Endothelial cell (in vitro differentiated cells): ENCODE results near the gene DZANK1. TPM values are rescaled to one million over a fixed set of nuclear protein-coding genes. Genes with fewer than 3 reads are reported as not detected.

Experiments
- DNase-seq: peaks from one replicate; pipeline ENCODE4 v3.0.0; 2021; ENCODE audit warnings: low spot score
- H3K27ac Mint-ChIP-seq: one replicate; pipeline ENCODE4 v1.8.0; 2021; ENCODE audit warnings: mixed read lengths, inconsistent platforms; ENCODE audit not compliant: unreplicated experiment
- H3K27me3 Mint-ChIP-seq: one replicate; pipeline ENCODE4 v1.8.0; 2021; ENCODE audit warnings: mild to moderate bottlenecking, moderate library complexity, mixed read lengths, inconsistent platforms; ENCODE audit not compliant: unreplicated experiment
- H3K36me3 Mint-ChIP-seq: one replicate; pipeline ENCODE4 v1.8.0; 2021; ENCODE audit warnings: mild to moderate bottlenecking, low read depth, mixed read lengths, inconsistent platforms; ENCODE audit not compliant: unreplicated experiment
- H3K4me1 Mint-ChIP-seq: one replicate; pipeline ENCODE4 v1.8.0; 2021; ENCODE audit warnings: mild to moderate bottlenecking, mixed read lengths, inconsistent platforms; ENCODE audit not compliant: unreplicated experiment
- H3K4me3 Mint-ChIP-seq: one replicate; pipeline ENCODE4 v1.8.0; 2021; ENCODE audit warnings: mild to moderate bottlenecking, mixed read lengths, inconsistent platforms; ENCODE audit not compliant: unreplicated experiment
- H3K9me3 Mint-ChIP-seq: one replicate; pipeline ENCODE4 v1.8.0; 2021; ENCODE audit warnings: mixed read lengths, inconsistent platforms; ENCODE audit not compliant: unreplicated experiment
- total RNA-seq: library from RNA; stranded (reverse); fragmentation: NEBNext Ultra II Directional; extraction: Animal tissue kit (Norgen Biotek cat#: 25700); gene quantifications from one replicate; pipeline ENCODE4 v1.2.1, GENCODE V29; 2021; ENCODE audit not compliant: unreplicated experiment
- TF ChIP-seq, protein P1 (sequence below): fragments of 200-600 bp; sonication (generic); IDR thresholded peaks from one replicate; pipeline ENCODE4 v1.5.0; 2021; ENCODE audit warnings: antibody characterized with exemption; ENCODE audit not compliant: unreplicated experiment

The DZANK1 gene
- total RNA-seq, 1 donor from 2014 or later: 4.2 TPM

DNA sequence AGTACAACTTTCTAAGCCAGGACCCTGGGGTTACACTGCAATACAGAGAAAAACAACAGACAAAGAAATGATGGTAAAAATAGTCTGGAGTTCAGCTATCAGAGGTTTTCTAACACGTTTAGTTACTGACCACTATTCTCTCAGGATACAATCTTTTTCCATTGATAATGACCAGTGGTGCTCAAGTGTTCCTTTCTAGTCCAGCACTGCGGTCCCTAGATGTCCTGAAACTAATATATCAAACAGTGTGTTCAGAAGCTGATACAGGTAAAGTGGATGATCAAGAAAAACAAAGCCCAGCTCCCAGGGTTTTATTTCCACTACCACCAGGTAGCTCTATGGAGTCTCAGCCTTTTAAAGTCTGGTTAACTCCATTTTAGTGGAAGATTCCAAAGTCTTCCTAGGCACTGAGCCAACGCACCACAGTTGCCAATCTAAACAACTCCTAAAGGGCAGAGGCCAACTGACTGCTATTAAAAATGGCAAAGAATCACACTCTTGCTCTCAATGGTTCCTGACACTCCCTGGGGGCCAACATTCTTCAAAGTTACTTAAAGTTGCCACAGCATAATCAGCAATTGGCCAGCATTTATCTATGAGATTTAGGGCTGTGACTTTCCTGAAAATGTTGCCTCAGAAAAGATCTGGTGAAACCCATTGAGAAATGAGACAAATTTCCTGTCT is 38.2 kb downstream of the DZANK1 start:
- Mint-ChIP-seq H3K27ac (no peak overlapping the region), H3K9me3 (no peaks in the 10 kb centered on the region), H3K36me3 (no peaks in the 10 kb centered on the region), H3K4me3 (no peak overlapping the region), H3K27me3 (peaks cover 2% of the 10 kb centered on the region), H3K4me1 (no peaks in the 10 kb centered on the region)
- TF ChIP-seq, protein P1, sequence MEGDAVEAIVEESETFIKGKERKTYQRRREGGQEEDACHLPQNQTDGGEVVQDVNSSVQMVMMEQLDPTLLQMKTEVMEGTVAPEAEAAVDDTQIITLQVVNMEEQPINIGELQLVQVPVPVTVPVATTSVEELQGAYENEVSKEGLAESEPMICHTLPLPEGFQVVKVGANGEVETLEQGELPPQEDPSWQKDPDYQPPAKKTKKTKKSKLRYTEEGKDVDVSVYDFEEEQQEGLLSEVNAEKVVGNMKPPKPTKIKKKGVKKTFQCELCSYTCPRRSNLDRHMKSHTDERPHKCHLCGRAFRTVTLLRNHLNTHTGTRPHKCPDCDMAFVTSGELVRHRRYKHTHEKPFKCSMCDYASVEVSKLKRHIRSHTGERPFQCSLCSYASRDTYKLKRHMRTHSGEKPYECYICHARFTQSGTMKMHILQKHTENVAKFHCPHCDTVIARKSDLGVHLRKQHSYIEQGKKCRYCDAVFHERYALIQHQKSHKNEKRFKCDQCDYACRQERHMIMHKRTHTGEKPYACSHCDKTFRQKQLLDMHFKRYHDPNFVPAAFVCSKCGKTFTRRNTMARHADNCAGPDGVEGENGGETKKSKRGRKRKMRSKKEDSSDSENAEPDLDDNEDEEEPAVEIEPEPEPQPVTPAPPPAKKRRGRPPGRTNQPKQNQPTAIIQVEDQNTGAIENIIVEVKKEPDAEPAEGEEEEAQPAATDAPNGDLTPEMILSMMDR: no peak
- no peak for DNase-seq

DNA sequence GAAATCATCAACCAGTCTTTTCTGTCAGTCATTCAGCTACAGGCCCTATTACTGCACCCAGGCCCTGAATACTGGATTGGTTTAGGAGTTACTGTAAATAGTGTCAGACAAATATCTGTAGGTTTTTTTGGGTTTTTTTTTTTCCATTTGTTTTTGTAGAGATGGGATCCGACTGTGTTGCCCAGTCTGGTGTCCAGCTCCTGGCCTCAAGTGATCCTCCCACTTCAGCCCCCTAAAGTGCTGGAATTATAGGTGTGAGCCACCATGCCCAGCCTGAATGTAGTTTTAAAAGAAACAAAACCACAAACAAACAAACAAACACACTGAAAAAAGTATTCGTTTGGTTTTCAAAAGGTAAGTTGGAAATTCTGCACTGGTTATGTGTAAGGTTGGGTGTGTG is 39.6 kb downstream of the DZANK1 start:
- no peak overlapping the region for H3K27ac Mint-ChIP-seq
- TF ChIP-seq, protein P1: no peak
- no peak overlapping the region for H3K4me3 Mint-ChIP-seq
- H3K9me3 Mint-ChIP-seq: no peaks in the 10 kb centered on the region
- DNase-seq: no peak
- peaks cover 2% of the 10 kb centered on the region for H3K27me3 Mint-ChIP-seq
- H3K36me3 Mint-ChIP-seq: no peaks in the 10 kb centered on the region
- H3K4me1 Mint-ChIP-seq: no peaks in the 10 kb centered on the region

DNA sequence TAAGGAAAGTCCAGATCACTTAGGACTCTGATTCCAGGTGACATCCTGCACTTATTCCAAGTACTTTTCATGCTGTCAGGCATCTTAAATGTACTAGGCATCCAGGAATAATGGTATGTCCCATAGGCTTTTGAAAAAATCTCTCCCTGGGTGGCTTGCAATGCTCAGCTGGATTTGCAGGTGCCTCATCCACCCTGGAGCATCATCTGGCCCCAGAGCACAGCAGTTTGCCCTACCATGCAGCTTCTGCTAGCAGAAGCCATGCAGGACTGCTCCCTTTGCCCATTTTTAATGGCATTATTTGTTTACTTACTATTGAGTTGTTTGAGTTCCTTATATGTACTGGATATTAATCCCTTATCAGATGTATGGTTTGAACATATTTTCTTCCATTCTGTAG is 45.2 kb downstream of the DZANK1 start:
- H3K4me1 Mint-ChIP-seq: no peaks in the 10 kb centered on the region
- no peak for DNase-seq
- H3K27ac Mint-ChIP-seq: no peak overlapping the region
- H3K36me3 Mint-ChIP-seq: no peaks in the 10 kb centered on the region
- H3K4me3 Mint-ChIP-seq: no peak overlapping the region
- no peaks in the 10 kb centered on the region for H3K9me3 Mint-ChIP-seq
- no peaks in the 10 kb centered on the region for H3K27me3 Mint-ChIP-seq
- TF ChIP-seq, protein P1: no peak

DNA sequence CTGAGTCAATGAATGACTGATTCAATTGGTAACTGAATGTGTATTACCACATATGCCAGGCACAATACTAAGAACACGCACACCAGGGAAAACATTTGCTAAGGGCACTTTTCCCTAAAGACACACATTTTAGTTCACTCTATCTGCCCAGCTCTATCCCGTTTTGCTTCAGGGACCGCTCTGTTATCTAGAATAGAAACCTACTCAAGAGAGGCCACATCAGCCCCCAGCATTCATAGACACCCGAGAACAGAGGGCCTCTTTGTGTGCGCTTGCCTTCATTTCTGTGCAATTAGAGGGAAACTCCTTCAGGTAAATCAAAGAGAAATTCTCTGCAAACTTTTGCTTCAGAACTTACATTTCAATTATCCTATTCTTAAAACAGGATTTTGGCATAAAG is 50.3 kb downstream of the DZANK1 start:
- H3K4me1 Mint-ChIP-seq: peaks cover 6% of the 10 kb centered on the region
- no peak for DNase-seq
- no peaks in the 10 kb centered on the region for H3K27me3 Mint-ChIP-seq
- no peak overlapping the region for H3K4me3 Mint-ChIP-seq
- H3K9me3 Mint-ChIP-seq: no peaks in the 10 kb centered on the region
- H3K27ac Mint-ChIP-seq: no peak overlapping the region
- H3K36me3 Mint-ChIP-seq: no peaks in the 10 kb centered on the region
- TF ChIP-seq, protein P1: no peak

DNA sequence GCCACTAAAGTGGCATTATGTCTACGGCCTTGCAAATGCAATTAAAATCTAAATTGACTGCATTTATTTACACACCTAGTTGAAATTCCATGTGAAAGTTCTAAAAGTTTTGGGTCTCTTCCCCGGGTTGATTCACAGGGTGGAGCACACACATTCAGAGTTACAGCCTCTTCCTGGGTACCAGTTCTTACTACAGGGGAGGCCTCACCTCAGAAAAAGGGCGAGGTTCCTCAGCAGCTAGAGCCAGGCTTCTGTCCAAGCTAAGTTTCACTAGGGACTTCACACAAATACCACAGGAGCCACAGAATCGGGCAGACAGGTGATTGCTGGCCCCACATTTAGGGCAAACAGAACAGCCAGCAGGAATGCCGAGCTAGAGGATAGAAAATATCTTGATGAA is 52.7 kb downstream of the DZANK1 start:
- no peaks in the 10 kb centered on the region for H3K9me3 Mint-ChIP-seq
- H3K4me1 Mint-ChIP-seq: peaks cover 6% of the 10 kb centered on the region
- H3K4me3 Mint-ChIP-seq: no peak overlapping the region
- H3K27ac Mint-ChIP-seq: no peak overlapping the region
- H3K36me3 Mint-ChIP-seq: no peaks in the 10 kb centered on the region
- no peaks in the 10 kb centered on the region for H3K27me3 Mint-ChIP-seq
- no peak for DNase-seq
- TF ChIP-seq, protein P1: no peak
